ENCODE data around the gene POU4F3. TPM values are rescaled to one million over a fixed set of nuclear protein-coding genes. Genes with fewer than 3 reads are reported as not detected.

The POU4F3 gene
- total RNA-seq, 1 donor from 2014 or later: 0.15 TPM

DNA sequence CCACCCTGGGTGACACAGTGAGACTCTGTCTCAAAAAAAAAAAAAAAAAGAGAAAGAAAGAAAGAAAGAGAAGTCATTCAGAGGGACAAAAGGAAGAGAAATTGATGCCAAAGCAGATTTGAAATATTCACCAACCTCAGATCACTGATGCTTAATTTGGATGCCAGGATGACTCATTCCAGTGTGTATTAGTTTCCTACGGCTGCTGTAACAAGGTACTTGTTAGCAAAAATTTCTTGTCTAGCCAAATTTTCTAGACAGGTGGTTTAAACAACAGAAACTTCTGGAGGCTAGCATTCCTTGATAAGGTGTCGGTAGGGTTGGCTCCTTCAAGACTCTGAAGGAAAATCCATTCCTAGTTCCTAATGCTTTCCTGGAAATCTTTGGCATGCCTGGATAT lies 42.1 kb downstream of the POU4F3 start:
- Mint-ChIP-seq H3K4me1 (ENCODE audit: unreplicated experiment) (no peaks in the 10 kb centered on the region), H3K36me3 (ENCODE audit: low read depth, unreplicated experiment) (no peaks in the 10 kb centered on the region), H3K27ac (ENCODE audit: unreplicated experiment) (no peak overlapping the region), H3K27me3 (ENCODE audit: unreplicated experiment) (no peaks in the 10 kb centered on the region), H3K4me3 (ENCODE audit: unreplicated experiment) (no peak overlapping the region), H3K9me3 (ENCODE audit: unreplicated experiment) (no peaks in the 10 kb centered on the region)
- TF ChIP-seq, protein P1, sequence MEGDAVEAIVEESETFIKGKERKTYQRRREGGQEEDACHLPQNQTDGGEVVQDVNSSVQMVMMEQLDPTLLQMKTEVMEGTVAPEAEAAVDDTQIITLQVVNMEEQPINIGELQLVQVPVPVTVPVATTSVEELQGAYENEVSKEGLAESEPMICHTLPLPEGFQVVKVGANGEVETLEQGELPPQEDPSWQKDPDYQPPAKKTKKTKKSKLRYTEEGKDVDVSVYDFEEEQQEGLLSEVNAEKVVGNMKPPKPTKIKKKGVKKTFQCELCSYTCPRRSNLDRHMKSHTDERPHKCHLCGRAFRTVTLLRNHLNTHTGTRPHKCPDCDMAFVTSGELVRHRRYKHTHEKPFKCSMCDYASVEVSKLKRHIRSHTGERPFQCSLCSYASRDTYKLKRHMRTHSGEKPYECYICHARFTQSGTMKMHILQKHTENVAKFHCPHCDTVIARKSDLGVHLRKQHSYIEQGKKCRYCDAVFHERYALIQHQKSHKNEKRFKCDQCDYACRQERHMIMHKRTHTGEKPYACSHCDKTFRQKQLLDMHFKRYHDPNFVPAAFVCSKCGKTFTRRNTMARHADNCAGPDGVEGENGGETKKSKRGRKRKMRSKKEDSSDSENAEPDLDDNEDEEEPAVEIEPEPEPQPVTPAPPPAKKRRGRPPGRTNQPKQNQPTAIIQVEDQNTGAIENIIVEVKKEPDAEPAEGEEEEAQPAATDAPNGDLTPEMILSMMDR (IDR thresholded peaks at IDR 0.05; ENCODE audit: unreplicated experiment): no peak
- no peak for DNase-seq (ENCODE audit: low spot score)

DNA sequence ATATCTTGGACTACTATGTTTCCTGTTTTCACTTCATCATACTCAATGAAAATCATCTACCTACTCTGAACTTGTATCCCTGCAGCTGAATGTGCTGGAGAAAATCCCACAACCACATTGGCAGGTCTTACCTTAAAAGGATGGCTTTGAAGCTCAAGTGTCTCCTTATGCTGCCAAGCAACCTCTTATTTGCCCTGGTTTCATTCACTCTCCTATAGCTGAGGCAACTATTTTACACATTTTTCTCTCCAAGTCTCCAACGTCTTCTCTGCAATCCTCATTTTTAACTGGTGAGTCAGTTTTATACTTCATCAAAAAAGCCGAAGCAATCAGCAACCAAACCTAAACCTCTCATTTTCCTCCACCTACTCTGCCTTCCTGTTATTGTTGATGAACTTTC lies 49.7 kb downstream of the POU4F3 start:
- DNase-seq (ENCODE audit: low spot score): no peak
- TF ChIP-seq, protein P1 (IDR thresholded peaks at IDR 0.05; ENCODE audit: unreplicated experiment): no peak
- H3K27me3 Mint-ChIP-seq (ENCODE audit: unreplicated experiment): no peaks in the 10 kb centered on the region
- no peaks in the 10 kb centered on the region for H3K4me1 Mint-ChIP-seq (ENCODE audit: unreplicated experiment)
- H3K4me3 Mint-ChIP-seq (ENCODE audit: unreplicated experiment): no peak overlapping the region
- no peaks in the 10 kb centered on the region for H3K9me3 Mint-ChIP-seq (ENCODE audit: unreplicated experiment)
- H3K27ac Mint-ChIP-seq (ENCODE audit: unreplicated experiment): no peak overlapping the region
- no peaks in the 10 kb centered on the region for H3K36me3 Mint-ChIP-seq (ENCODE audit: low read depth, unreplicated experiment)

DNA sequence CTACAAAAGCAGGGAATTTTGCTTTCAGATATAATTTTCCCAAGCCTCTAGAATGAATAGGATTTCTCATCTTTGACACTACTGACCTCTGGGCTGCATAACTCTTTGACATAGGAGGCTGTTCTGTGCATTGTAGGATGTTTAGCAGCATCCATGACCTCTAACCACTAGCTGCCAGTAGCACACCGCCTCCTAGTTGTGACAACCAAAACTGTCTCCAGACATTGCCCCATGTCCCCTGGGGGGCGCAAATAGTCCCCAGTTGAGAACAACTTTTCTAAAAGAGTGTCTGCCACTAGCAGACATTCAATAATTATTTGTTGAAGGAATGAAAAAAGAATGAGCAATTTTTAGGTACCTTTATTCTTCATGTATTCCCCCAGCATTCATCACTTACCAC lies 51.8 kb downstream of the POU4F3 start:
- TF ChIP-seq, protein P1 (IDR thresholded peaks at IDR 0.05; ENCODE audit: unreplicated experiment): peak; percentile 37
- Mint-ChIP-seq H3K9me3 (ENCODE audit: unreplicated experiment) (no peaks in the 10 kb centered on the region), H3K36me3 (ENCODE audit: low read depth, unreplicated experiment) (no peaks in the 10 kb centered on the region), H3K27me3 (ENCODE audit: unreplicated experiment) (no peaks in the 10 kb centered on the region), H3K27ac (ENCODE audit: unreplicated experiment) (no peak overlapping the region), H3K4me3 (ENCODE audit: unreplicated experiment) (no peak overlapping the region), H3K4me1 (ENCODE audit: unreplicated experiment) (no peaks in the 10 kb centered on the region)
- DNase-seq (ENCODE audit: low spot score): peak; percentile 22

Other genes starting within 250 kb of the POU4F3 start
- 0.80 TPM for gene PLAC8L1, start 233.3 kb upstream of the POU4F3 start, total RNA-seq (ENCODE audit: unreplicated experiment)
- 85.5 TPM for gene LARS1, start 156.2 kb upstream of the POU4F3 start, total RNA-seq (ENCODE audit: unreplicated experiment)
- gene RBM27, start 135.2 kb upstream of the POU4F3 start, total RNA-seq (ENCODE audit: unreplicated experiment): 15.2 TPM
- 71.6 TPM for gene TCERG1, start 108.5 kb downstream of the POU4F3 start, total RNA-seq (ENCODE audit: unreplicated experiment)
- not detected for gene GPR151, start 177.4 kb downstream of the POU4F3 start, total RNA-seq (ENCODE audit: unreplicated experiment)

Data from endothelial cell (in vitro differentiated cells).